Stimulated activated CD4-positive, alpha-beta T cell treated with anti-CD3 and anti-CD28 coated beads, Interleukin-4, amount 100 ng/mL, for 4 hours (primary cell): ENCODE data around the gene FXYD6.

Experiments
- DNase-seq, 2 experiments: peaks; one replicate each; pipeline ENCODE4 v3.0.0-alpha.2; 2020

FXYD6 gene

GRCh38 chr11:117842131-117842941 lies 34.1 kb downstream of the FXYD6 start:
- no peak for DNase-seq

DNA sequence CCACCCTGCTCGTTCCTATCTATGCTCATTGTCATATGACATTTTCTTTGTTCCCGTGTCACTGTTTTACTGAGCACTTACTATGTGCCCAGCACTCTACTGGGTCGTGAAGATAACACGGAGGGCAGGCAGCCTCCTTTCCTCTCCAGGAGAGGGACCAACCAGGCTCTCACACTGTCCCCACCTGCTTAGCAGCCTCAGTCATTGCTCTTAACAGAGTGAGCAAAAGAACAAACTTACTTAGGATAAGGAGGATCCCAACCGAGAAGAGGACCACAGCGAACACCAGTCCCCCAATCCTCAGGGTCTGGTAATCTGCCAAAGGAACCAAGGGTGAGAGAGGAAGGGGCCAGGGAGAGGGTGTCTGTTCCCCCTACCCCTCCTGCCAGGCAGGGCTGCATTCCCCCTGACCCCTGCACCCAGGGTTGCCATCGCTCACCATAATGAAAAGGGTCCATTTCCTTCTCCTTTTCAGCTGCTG lies 34.9 kb downstream of the FXYD6 start:
- DNase-seq, result no peak

DNA sequence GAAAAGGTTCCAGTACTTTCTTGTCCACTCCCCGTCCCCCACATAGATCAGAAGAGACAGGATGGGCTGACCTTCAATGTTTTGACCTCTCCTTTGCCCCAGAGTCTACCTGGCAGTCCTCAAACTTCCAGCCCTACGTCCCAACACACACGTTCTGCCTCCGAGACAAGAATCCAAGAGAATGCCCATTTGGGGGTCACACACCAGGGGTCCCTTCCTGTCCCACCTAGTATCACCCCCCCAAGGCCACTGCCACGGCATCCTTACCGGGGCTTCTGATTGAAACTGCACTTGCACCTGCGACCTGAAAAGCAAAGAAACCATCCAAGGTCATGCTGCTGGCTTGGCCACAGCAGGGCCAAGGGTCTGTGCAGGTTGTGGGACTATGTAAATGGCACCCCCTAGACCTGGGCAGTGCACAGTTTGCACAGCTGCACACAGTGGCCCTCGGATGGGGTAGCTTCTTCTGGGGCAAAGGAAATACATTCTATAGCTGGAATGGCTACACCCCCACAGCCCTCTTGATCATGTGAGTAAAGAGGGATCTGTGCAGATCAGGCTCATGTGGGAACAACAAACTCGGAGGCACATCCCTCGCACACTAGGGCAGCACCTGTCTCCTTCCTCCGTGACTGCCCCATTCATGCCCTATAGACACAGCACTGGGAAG lies 35.4 kb downstream of the FXYD6 start:
- DNase-seq, result no peak

DNA sequence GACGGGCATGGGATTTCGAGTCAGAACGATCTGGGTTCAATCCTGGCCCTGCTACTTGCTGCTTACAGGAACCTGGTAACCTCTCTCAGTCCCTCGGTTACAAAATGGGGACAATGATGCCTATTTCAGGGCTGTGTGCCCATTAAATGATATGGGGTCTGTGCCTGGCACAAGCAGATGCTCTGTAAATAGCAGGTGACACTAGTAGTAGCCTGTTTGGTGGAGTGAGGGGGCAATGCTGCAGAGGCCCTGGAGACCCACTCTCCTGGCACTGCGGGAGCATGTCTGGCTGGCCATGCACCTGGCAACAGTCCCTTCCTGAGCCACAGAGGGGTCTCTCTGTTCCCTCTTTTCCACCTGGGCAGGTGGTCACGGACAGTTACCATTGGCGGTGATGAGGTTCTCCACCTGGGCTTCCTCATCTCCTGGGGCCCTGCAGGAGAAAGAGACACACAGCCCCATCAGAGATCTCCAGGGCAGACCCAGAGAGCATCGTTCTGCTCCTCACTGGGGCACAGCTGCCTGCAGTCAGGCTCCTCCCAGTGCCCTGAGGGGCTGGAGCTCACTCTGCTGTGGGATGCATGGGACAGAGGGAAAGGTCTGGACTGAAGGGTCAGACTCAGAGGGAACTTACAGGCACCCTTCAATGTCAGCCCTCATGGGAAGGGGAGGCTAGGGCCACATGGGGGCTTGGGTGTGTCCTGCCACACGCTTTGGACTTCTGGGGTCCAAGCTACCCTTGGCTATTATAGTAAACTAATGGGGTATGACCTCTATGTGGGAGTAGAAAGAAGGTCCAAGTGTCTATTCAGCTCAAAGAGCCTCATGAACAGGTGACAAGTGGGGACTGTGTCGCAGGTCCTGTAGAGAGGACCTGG lies 36.3 kb downstream of the FXYD6 start:
- DNase-seq, result no peak

DNA sequence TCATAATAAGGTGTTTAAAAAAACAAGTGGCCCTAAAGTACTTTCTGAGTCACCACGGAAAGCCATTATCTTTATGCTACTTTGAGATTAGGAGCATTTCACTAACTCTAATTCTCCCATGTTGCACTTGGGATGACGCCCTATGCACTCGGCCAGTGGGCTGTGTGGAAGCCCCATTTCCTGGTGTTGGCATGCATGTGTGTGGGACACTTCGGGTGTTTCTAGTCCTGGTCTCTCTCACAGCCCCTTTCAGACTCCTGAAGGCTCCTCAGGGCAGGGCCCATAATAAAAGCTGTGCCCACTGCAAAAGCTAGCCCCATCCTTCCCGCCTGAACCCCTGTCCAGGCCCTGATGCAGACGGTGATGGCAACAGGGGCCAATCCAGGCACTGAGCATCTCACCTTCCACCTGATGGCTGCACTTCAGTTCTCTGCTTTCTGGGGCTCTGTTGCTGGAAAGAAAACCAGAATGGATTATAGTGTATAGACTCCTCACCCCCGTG lies 37.0 kb downstream of the FXYD6 start:
- DNase-seq, result no peak

DNA sequence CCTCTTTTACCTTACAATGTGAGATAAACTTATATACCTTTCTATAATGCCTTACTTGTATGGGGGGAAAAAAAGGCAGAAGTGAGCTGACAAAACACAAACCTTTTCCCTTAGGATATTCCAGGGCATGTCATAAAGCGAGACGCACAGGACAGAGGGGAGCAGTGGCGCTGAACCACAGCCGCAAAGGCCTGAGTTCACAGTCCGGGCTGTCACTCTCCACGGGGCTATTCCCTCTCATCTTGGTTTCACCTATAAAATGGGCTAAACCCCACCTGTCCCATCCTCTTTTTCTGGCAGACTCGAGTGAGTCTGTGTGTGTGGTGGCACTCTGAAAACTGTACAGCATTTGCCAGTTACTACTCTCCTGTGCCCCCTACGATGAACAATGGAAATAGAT lies 37.6 kb downstream of the FXYD6 start:
- no peak for DNase-seq

GRCh38 chr11:117837791-117838190 lies 38.7 kb downstream of the FXYD6 start:
- DNase-seq, result no peak

GRCh38 chr11:117837070-117837776 lies 39.2 kb downstream of the FXYD6 start:
- no peak for DNase-seq

GRCh38 chr11:117836077-117836960 lies 40.1 kb downstream of the FXYD6 start:
- DNase-seq, result no peak

GRCh38 chr11:117835576-117835975 lies 40.9 kb downstream of the FXYD6 start:
- DNase-seq, result no peak

GRCh38 chr11:117834838-117835443 lies 41.5 kb downstream of the FXYD6 start:
- DNase-seq, result no peak

DNA sequence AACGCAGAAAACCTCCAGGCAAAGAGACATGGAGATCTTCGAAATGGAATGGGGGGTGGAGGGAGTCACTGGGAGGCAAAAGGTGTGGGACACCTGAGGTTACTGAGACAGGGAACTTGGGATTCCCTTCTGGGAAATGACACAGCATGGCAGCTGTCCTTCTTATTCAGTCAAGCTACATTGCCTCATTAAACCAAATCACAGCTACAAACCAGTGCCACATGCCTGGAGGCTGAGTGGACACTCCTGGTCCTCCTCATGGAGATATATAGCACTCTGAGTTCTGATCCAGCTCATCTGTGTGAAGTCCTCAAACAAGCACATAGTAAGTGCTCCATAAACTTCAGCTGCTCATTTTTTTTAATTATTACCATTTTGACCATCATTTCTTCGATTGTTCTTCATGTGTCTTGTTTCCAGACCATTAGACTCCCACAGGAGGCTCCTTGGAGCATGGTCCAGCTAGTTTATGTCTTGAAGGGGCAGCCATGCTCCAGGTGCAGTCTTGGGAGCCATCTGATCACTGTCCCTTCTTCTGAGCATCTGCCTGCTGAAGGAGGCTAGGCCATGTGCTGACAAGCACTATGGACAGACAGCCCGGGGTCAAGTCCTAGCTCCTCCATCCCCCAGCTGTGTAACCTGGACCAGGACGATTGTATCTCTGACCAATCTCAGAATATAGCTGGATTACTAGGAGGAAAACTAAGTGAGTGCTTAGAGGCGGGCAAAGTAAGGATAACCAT lies 42.2 kb downstream of the FXYD6 start:
- DNase-seq, result no peak

GRCh38 chr11:117833401-117833891 lies 43.0 kb downstream of the FXYD6 start:
- DNase-seq, result no peak

GRCh38 chr11:117832511-117832910 lies 43.9 kb downstream of the FXYD6 start:
- DNase-seq, result no peak

- DNase-seq, result no peak
Observed at GRCh38 chr11:117831661-117832415, 44.6 kb downstream of the FXYD6 start.

GRCh38 chr11:117830674-117831351 lies 45.6 kb downstream of the FXYD6 start:
- no peak for DNase-seq

DNA sequence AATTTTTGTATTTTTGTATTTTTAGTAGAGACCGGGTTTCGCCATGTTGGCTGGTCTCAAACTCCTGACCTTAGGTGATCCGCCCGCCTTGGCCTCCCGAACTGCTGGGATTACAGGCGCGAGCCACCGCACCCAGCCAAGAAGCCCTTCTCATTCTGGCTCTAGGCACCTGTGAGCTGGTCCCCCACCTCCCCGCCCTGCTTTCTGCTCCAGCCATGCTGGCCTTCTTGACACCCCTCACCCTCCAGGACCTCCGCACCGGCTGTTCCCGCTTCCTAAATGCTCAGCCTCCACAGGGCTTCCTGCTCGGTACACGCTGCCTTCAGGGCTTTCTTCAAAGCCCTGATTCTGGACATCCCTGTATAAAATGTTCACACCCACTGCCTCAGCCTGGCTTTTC lies 46.4 kb downstream of the FXYD6 start:
- no peak for DNase-seq

DNA sequence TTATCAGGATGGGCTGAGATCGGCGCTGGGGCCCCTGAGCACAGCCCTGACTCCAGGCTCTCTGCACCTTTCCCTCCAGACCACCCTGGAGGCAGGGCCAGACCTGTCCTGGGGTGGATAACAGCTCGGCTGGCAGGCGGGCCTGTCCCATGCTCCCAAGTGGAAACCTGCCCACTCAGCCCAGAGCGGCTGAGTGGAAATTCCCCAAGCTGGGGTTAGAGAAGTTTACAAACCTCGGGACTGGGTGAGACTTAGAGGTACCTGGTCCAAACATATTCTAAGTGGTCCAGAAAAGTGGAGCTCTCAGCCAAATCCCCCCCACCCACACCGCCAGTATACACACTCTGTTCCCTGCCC lies 47.1 kb downstream of the FXYD6 start:
- DNase-seq, result no peak
